Liver (tissue), 9 donors: ENCODE data around the gene HTR4. TPM values are rescaled to one million over a fixed set of nuclear protein-coding genes. Genes with fewer than 3 reads are reported as not detected.

Source experiments
- DNase-seq: peaks from one replicate; pipeline ENCODE4 v3.0.0-alpha.2; 2017; ENCODE audit warnings: low spot score
- H3K27ac ChIP-seq, 2 donors: one replicate each; pipeline ENCODE4 v1.7.0; 2013; ENCODE audit warnings: inconsistent platforms in 2 of 2, low read length in 2 of 2, control low read depth in 1 of 2, low read depth in 1 of 2, mild to moderate bottlenecking in 1 of 2
- H3K27me3 ChIP-seq, 4 donors: one replicate each; pipeline versions ENCODE4 v1.6.1 to v1.7.0; 2013; ENCODE audit warnings: low read length in 3 of 4, inconsistent platforms in 1 of 4, mild to moderate bottlenecking in 1 of 4, moderate library complexity in 1 of 4; ENCODE audit not compliant: control insufficient read depth in 4 of 4, insufficient read depth in 4 of 4
- H3K36me3 ChIP-seq, 4 donors: one replicate each; pipeline versions ENCODE4 v1.6.1 to v1.7.0; 2013; ENCODE audit warnings: low read length in 3 of 4, mild to moderate bottlenecking in 3 of 4, low read depth in 1 of 4, moderate library complexity in 1 of 4; ENCODE audit not compliant: control insufficient read depth in 4 of 4, insufficient read depth in 3 of 4
- H3K4me1 ChIP-seq, 4 donors: one replicate each; pipeline versions ENCODE4 v1.6.1 to v1.7.0; 2013; ENCODE audit warnings: low read length in 3 of 4, mild to moderate bottlenecking in 3 of 4, moderate library complexity in 1 of 4; ENCODE audit not compliant: control insufficient read depth in 4 of 4, insufficient read depth in 4 of 4
- H3K4me3 ChIP-seq, 3 donors: one replicate each; pipeline versions ENCODE4 v1.6.1 to v1.7.0; 2013; ENCODE audit warnings: low read length in 3 of 3, control low read depth in 1 of 3, low read depth in 1 of 3, mild to moderate bottlenecking in 1 of 3
- H3K9ac ChIP-seq, 2 donors: one replicate each; pipeline ENCODE4 v1.7.0; 2013; ENCODE audit warnings: low read length in 2 of 2, mild to moderate bottlenecking in 2 of 2, moderate library complexity in 2 of 2, control low read depth in 1 of 2, low read depth in 1 of 2
- H3K9me3 ChIP-seq, 4 donors: one replicate each; pipeline versions ENCODE4 v1.6.1 to v1.7.0; 2013; ENCODE audit warnings: low read length in 3 of 4; ENCODE audit not compliant: control insufficient read depth in 4 of 4
- CTCF ChIP-seq: fragments of 150-350 bp; IDR thresholded peaks from 2 replicates; pipeline ENCODE4 v1.5.1; 2017; ENCODE audit warnings: improper control_type of control experiment, low read depth, low read length; ENCODE audit not compliant: missing input control
- FOXA1 ChIP-seq: IDR thresholded peaks from 2 replicates; pipeline ENCODE4 v1.6.1; 2016; ENCODE audit warnings: antibody characterized with exemption
- FOXA2 ChIP-seq: IDR thresholded peaks from 2 replicates; pipeline ENCODE4 v1.6.1; 2016; ENCODE audit warnings: antibody characterized with exemption
- GABPA ChIP-seq, 2 donors: IDR thresholded peaks in 1 of 2; conservative IDR thresholded peaks in 1 of 2; 2 replicates each; pipeline ENCODE4 v1.6.1; 2016; ENCODE audit warnings: antibody characterized with exemption in 2 of 2, mild to moderate bottlenecking in 1 of 2, moderate library complexity in 1 of 2
- HNF4A ChIP-seq, 2 donors: conservative IDR thresholded peaks; 2 replicates each; pipeline ENCODE4 v1.6.1; 2016; ENCODE audit warnings: antibody characterized with exemption in 2 of 2, mild to moderate bottlenecking in 2 of 2
- HNF4G ChIP-seq: IDR thresholded peaks from 2 replicates; pipeline ENCODE4 v1.6.1; 2016; ENCODE audit warnings: antibody characterized with exemption
- JUND ChIP-seq, 2 donors: IDR thresholded peaks; 2 replicates each; pipeline ENCODE4 v1.6.1; 2016; ENCODE audit warnings: antibody characterized with exemption in 2 of 2
- MAX ChIP-seq: IDR thresholded peaks from 2 replicates; pipeline ENCODE4 v1.6.1; 2016; ENCODE audit warnings: antibody characterized with exemption
- NR2F2 ChIP-seq: IDR thresholded peaks from 2 replicates; pipeline ENCODE4 v1.6.1; 2016; ENCODE audit warnings: antibody characterized with exemption
- RAD21 ChIP-seq, 2 donors: IDR thresholded peaks; 2 replicates each; pipeline ENCODE4 v1.6.1; 2016; ENCODE audit warnings: antibody characterized with exemption in 2 of 2, mild to moderate bottlenecking in 2 of 2
- RXRA ChIP-seq, 2 donors: IDR thresholded peaks; 2 replicates each; pipeline ENCODE4 v1.6.1; 2017 to 2018; ENCODE audit warnings: antibody characterized with exemption in 2 of 2, mild to moderate bottlenecking in 1 of 2
- SP1 ChIP-seq: IDR thresholded peaks from 2 replicates; pipeline ENCODE4 v1.6.1; 2018; ENCODE audit warnings: antibody characterized with exemption, mild to moderate bottlenecking
- YY1 ChIP-seq: IDR thresholded peaks from 2 replicates; pipeline ENCODE4 v1.6.1; 2016; ENCODE audit warnings: antibody characterized with exemption, mild to moderate bottlenecking
- ZBTB33 ChIP-seq: IDR thresholded peaks from 2 replicates; pipeline ENCODE4 v1.6.1; 2016; ENCODE audit warnings: antibody characterized with exemption
- WGBS: extraction: QIAGEN DNeasy Blood & Tissue Kit; methylation state at CpG from one replicate; pipeline ENCODE4 v1.1.7; 2013; 5-methylcytosine and 5-hydroxymethylcytosine counted together
- polyA plus RNA-seq, 2 donors: library from polyadenylated mRNA; stranded (reverse) in 1 of 2; unstranded in 1 of 2; fragments of 200-250 nt in 1 of 2; fragments of >200 nt in 1 of 2; fragmentation: Nextera tagmentation in 1 of 2; extraction: Ambion mirVana in 1 of 2; gene quantifications; one replicate each; pipeline versions ENCODE4 v1.2.1 to v1.2.3, GENCODE V29; 2013 to 2015
- total RNA-seq, 2 donors: library from RNA; depleted of rRNA; stranded (reverse); fragments of >200 nt; gene quantifications; one replicate each; pipeline ENCODE4 v1.2.3, GENCODE V29; 2014
- TF ChIP-seq, protein P1 (sequence below): IDR thresholded peaks from 2 replicates; pipeline ENCODE4 v1.6.1; 2016; ENCODE audit warnings: antibody characterized with exemption
- TF ChIP-seq, protein P2 (sequence below): IDR thresholded peaks from 2 replicates; pipeline ENCODE4 v1.6.1; 2016; ENCODE audit warnings: antibody characterized with exemption, mild to moderate bottlenecking
- donor health status: healthy.
- donor health status: healthy.
- donor health status: healthy.
- donor health status: healthy.
- donor health status: healthy.

The HTR4 gene
- total and polyA plus RNA-seq, 4 donors: 0.19 to 2.4 (median 0.98) TPM

DNA sequence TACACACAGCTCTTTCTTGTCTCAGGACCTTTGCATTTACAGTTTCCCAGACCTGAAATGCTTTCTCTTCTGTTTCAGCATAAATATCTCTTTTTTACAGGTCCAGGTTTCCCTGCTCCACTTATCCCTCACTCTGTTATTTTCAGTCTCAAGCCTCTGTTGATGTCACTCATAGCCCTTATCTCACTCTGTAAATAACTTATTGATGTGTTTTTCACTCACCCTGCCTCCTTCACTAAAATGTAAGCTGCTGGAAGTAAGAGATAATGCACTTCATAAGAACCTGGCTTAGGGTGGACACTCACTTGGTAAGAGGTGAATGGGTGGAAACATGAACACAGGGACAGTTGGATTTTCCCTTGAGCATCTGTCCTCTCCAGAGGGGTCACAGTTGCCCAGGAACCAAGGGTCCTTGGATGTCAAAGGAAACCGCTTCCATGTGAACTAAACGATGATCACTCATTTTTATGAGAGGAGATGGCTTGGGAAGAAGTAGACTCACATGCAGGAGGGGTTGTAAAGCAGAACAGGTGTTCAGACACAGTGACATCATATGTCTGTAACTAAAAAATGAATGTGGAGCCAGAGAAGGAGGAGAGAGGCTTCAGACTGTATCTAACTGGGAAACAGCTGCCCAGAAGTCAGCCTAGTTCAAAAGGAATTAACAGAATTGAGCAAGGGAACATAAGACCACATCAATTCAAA, 5.5 kb upstream of the HTR4 start:
- no peaks in the 10 kb centered on the region for H3K36me3 ChIP-seq
- H3K27ac ChIP-seq: no peak overlapping the region
- no peaks in the 10 kb centered on the region for H3K9me3 ChIP-seq
- DNase-seq: no peak
- no peak overlapping the region for H3K4me3 ChIP-seq
- peaks cover 0 to 2% (median under 1%) of the 10 kb centered on the region in 4 donors for H3K4me1 ChIP-seq
- no peak overlapping the region for H3K9ac ChIP-seq
- H3K27me3 ChIP-seq: no peaks in the 10 kb centered on the region
- TF ChIP-seq YY1 (no peak), CTCF (no peak), HNF4A (conservative IDR thresholded peaks at IDR 0.05) (no peak), FOXA1 (no peak), GABPA (IDR thresholded peaks at IDR 0.05 in 1 of 2, conservative IDR thresholded peaks at IDR 0.05 in 1 of 2) (no peak), JUND (IDR thresholded peaks at IDR 0.05) (no peak), SP1 (no peak), ZBTB33 (no peak), MAX (no peak), HNF4G (no peak), RXRA (IDR thresholded peaks at IDR 0.05) (no peak), RAD21 (IDR thresholded peaks at IDR 0.05) (no peak), FOXA2 (no peak), NR2F2 (no peak)
- TF ChIP-seq, protein P1, sequence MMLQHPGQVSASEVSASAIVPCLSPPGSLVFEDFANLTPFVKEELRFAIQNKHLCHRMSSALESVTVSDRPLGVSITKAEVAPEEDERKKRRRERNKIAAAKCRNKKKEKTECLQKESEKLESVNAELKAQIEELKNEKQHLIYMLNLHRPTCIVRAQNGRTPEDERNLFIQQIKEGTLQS: no peak
- TF ChIP-seq, protein P2, sequence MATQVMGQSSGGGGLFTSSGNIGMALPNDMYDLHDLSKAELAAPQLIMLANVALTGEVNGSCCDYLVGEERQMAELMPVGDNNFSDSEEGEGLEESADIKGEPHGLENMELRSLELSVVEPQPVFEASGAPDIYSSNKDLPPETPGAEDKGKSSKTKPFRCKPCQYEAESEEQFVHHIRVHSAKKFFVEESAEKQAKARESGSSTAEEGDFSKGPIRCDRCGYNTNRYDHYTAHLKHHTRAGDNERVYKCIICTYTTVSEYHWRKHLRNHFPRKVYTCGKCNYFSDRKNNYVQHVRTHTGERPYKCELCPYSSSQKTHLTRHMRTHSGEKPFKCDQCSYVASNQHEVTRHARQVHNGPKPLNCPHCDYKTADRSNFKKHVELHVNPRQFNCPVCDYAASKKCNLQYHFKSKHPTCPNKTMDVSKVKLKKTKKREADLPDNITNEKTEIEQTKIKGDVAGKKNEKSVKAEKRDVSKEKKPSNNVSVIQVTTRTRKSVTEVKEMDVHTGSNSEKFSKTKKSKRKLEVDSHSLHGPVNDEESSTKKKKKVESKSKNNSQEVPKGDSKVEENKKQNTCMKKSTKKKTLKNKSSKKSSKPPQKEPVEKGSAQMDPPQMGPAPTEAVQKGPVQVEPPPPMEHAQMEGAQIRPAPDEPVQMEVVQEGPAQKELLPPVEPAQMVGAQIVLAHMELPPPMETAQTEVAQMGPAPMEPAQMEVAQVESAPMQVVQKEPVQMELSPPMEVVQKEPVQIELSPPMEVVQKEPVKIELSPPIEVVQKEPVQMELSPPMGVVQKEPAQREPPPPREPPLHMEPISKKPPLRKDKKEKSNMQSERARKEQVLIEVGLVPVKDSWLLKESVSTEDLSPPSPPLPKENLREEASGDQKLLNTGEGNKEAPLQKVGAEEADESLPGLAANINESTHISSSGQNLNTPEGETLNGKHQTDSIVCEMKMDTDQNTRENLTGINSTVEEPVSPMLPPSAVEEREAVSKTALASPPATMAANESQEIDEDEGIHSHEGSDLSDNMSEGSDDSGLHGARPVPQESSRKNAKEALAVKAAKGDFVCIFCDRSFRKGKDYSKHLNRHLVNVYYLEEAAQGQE: no peak
- 78% methylated on average over 2 of the region's 2 CpGs for WGBS
